HTERT RPE-1 (cell line): Measurements from ENCODE around the gene PARG.
"Not testable (repeated sequence)": the region's sequence is repeated elsewhere in the genome, so short reads cannot be mapped to it uniquely, and the experiment has no call there.

Experiments
- in situ Hi-C: fragments of 300-500 bp; cut with MboI; formaldehyde crosslinking; loops from 4 replicates; pipeline ENCODE4 v1.14.3; 2020; ENCODE audit warnings: low sequenced_read_pairs

PARG gene

DNA sequence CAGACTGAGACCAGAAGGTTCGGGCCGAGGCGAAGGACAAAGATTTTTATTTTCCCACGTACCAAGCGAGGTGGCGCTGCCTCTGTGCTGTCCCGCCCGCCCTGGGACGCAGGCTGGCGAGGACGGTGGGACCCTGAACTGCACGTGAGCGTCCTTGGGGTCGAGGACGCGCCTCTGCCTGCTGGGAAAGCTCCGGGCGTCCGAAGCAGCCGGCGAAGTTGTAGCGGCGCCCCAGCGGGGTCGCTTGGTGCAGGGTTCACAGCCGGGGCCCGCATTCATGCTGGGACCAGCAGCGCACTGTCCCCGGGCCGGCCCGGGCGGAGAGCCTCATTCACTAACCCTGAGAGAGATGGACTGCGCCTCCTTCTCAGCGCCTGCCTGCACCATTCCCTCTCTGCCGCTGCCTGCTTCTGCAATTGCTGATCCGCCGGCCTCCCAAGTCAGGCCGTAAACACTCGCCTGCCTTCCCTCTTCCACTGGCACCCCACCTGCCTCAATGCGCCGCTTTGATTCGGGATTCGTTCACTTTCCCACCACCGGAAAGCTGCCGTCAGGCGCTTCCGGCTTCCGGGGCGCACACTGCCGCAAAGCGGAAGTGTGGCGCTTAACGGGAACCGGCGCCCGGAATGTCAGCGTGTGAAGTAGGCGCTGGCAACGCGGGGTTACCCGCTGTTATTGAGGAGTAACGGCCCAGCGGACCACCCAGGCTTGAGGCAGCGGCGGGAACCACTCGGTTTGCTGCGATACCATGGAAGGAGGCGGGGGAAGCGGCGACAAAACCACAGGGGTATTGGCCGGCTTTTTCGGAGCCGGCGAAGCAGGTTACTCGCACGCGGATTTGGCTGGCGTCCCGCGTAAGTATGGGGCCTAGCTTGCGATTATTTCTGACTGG lies at the start of gene PARG, which contains the start of gene TIMM23B:
Gene PARG (minus strand): TSS at position 581 of the 892 bp plus-strand sequence. CDS start 302 bp downstream, at position 279.
Gene TIMM23B (plus strand): TSS at position 607 of the 892 bp plus-strand sequence. CDS start 142 bp downstream, at position 749.
- in situ Hi-C loops: not testable (repeated sequence)

DNA sequence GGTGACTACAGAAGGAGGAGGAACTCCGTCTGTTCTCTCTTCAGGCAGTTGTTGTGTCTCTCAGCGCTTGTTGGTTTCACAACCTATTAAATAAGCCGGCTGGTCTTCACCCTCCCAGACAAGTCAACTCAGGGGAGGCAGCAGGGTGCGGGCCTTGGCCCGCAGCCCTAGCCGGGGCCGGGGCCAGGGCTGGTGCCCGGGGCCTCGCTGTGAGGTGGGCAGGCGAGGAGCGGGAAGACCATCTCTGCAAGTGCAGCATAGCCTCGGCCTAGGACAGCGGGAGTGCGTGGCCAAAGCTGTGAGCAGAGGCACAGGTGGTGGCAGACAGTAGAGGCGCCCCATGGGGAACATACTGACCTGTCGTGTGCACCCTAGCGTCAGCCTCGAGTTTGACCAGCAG lies 46.5 kb upstream of the PARG start, which contains the start of gene AGAP6:
Gene AGAP6 (plus strand): TSS at position 31 of the 400 bp plus-strand sequence. CDS start 310 bp downstream, at position 341.
- in situ Hi-C loops: not testable (repeated sequence)

DNA sequence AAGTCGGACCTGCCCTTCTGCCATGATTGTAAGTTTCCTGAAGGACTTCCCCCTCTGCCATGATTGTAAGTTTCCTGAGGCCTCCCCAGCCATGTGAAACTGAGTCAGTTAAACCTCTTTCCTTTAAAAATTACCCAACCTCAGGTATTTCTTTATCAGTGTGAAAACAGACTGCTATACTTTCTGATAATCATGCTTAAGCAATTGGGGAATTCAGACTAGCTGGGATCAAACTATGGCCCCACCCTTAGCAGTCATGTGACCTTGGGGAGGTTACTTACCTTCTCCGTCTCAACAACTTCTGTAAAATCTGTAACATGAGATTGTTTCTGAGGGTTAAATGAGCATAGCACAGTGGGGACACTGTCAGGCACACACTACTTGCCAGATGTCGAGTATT lies 45.4 kb upstream of the PARG start:
- in situ Hi-C loops: not testable (repeated sequence)

DNA sequence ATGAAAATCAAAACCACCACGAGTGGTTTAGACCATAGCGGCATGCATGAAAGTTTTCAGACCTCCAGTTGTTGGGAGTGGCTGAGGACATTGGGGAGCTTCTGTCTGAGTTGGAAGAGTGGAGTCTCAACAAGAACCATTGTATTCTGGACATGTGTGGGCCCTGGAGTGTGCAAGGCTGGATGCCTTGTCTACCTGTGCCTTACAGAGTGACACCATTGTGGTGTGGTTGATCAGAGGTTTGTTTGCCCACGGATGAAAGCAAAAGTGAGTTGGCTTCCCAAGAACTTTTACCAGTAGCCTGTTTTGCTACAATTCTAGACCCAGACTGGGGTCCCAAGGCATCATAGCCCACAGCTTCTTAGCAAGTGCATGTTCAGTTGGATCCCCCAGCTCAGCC lies 35.9 kb upstream of the PARG start:
- in situ Hi-C loops: not testable (repeated sequence)

DNA sequence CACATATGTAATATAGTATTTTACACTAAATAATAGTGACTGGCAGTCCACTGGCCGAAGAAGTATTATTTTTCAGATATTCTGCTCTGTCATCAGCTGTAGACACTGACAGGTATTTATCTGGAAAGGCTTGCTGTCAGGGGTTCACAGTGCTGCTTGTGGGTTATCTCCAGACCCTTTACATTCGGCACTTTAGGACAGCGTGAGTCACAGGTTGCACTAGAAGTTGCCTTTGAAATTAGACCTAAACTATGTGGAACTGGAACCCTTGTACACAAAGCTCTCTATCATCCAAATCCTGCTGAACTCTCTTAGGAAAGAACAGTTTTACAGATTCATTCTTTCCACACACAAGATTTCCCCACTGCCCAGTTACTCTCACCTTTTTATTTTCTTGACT lies 30.3 kb upstream of the PARG start:
- in situ Hi-C loops: not testable (repeated sequence)

DNA sequence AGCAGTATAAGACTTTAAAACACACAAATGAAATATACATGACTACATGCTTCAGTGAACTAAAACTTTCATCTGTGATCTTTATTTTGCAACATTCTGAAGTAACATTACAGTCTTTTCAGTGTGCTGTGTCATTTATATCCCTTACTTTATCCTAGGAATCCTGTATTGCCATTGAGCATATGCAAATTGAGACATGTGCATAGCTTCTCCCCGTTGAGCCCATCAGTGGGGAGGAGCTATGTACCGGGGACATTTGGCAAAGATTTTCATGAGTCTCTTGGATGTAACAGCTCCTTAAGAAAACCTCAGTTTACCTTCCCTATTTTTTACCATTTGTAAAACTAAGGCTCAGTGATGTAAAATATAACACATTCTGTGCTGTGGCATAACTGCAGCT lies 29.6 kb upstream of the PARG start:
- in situ Hi-C loops: not testable (repeated sequence)

DNA sequence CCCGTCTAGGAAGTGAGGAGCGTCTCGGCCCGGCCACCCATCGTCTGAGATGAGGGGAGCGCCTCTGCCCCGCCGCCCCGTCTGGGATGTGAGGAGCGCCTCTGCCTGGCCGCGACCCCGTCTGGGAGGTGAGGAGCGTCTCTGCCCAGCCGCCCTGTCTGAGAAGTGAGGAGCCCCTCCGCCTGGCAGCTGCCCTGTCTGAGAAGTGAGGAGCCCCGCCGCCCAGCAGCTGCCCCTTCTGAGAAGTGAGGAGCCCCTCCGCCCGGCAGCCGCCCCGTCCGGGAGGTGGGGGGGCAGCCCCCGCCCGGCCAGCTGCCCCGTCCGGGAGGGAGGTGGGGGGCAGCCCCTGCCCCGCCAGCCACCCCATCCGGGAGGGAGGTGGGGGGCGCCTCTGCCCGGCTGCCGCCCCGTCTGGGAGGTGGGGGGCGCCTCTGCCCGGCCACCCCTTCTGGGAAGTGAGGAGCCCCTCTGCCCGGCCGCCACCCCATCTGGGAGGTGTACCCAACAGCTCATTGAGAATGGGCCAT lies 28.6 kb upstream of the PARG start:
- in situ Hi-C loops: not testable (repeated sequence)

DNA sequence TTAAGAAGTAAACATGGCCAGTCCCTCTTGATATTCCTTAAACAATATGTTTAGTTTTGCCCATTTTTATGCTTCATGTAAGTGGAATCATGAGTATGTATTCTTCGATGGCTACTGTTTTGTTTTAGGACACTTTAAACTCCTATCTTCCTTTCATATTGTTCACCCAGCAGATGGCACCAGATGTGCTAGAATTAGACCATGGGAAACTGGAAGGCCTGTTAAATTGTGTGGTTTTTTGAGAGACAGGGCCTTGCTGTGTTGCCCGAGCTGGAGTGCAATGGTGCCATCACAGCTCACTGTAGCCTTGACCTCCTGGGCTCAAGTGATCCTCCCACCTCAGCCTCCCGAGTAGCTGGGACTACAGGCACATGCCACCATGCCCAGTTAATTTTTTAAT lies 11.3 kb upstream of the PARG start:
- in situ Hi-C loops: not testable (repeated sequence)

DNA sequence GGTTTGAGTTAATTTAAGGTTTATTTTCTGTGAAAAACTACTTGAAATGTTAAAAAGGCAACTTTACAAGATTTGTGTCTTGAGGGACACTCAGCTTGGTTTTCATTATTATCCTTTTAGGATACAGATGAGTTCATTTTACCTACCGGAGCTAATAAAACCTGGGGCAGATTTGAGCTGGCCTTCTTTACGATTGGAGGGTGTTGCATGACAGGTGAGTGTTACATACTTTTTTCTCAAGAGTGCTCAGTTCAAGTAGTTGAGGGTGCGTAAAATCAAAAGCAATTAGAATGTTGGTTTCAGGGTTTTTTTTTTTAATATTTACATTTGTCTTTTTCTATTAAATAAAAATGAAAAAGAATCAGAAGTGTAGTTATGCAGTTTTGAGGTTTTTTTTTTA lies 10.2 kb upstream of the PARG start:
- in situ Hi-C loops: not testable (repeated sequence)

DNA sequence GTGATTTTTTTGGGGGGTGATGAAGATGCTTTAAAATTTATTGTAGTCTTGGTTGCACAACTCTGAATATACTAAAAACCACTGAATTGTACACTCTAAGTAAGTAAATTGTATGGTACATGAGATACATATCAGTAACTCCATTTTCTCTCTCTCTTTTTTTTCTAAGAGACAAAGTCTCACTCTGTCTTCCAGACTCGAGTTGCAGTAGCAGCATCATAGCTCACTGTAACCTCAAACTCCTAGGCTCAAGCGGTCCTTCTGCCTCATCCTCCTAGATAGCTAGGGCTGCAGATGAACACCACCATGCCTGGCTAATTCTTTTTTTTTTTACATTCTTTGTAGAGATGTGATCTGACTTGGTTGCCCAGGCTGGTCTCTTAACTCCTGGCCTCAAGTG lies 6.9 kb upstream of the PARG start:
- in situ Hi-C loops: not testable (repeated sequence)

DNA sequence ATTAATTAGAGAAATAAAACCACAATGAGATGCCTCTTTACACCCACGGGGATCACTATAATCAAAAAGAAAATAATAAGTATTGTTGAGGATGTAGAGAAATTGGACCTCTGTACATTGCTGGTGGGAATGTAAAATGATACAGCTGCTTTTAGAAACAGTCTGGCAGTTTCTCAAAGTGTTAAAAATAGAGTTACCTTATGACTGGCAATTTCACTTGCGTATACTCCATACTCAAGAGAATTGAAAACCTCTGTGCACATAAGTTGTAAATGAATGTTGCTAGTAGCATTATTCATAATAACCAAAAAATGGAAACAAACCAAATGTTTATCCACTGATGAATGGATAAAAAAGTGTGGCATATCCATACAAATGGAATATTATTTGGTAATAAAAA lies 6.3 kb upstream of the PARG start:
- in situ Hi-C loops: not testable (repeated sequence)

DNA sequence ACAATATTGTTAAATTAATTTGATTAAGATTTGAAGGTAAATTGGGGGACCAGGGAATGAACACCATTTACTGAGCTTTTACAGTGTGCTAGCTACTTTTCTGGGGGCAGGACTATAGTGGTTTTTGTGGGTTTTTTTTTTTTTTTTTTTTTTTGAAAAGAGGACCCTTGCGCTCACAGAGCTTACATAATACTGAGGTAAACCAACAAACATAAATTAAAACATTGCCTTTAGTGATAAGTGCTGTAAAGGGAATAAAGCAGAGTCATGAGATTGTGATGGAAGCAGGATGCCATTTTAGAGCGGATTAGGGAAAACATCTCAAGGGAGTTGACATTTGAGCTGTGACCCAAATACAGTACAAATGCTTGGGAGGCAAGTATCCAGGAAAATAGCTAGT lies 1.8 kb upstream of the PARG start:
- in situ Hi-C loops: not testable (repeated sequence)

DNA sequence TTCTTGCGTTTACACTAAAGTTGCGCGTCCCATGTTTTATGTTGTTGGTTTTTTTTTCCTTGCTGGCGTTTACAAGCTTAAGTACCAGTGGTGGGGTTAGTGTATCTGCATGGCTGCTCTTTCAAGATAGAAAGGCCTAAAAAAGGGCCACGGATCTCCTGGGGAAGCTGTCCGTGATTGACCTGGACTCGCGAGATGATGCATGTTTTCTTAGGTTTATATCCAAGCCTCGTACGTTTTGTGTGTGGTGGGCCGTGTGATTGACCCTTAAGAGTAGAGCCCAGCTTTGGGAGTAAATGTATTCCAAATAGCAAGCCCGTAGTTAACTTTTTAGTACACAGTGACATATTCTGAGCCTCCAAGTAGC lies 495 bp upstream of the PARG start:
- in situ Hi-C loops: not testable (repeated sequence)

DNA sequence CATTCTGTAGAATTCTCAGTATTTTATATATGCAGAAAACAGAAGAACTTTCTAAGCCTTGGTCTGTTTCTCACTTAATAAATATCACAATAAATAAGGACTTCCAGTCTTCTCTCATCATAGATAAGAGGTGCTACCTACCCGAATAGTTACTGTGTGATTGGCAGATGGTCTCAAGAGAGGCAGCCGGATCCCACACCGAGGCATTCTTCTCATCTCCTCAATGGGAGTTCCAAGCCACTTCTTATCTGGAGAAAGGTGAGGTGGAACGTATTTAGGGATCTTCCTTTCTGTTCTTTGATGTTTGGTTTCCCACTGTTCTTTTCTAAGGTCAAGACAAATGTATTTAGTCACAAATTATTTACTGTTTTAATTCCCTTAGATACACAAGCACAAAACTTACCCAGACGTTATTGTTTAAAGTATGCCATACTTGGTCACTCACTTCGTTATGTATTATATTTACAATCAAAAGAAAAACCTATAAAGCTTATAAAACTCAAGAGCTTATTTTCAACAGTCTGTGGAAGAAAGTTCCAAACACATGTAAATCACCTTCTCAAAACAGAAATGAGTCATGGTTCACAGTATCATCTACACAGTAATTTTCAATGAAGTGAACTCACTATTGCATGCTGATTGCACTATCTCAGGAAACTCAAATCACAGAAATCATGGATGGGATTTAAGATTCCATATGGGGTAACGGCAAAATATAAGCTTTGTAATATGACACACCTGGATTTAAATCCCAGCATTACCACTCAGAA lies 9.7 kb downstream of the PARG start:
- in situ Hi-C loops: not testable (repeated sequence)

DNA sequence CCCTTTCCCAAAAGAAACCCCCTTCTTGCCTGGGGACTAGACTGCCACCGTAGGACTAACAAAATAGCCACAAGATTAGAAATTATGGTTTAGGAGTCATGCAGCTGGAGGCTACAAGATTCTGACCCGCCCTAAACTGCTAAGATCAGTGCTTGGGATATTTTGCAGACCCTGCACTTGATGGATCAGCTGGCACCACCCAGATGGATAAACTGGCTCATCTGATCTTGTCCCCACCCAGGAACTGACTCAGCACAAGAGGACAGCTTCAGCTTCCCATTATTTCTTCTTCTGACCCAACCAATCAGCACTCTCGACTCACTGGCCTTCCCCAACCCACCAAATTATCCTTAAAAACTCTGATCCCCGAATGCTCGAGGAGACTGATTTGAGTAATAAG lies 10.6 kb downstream of the PARG start:
- in situ Hi-C loops: not testable (repeated sequence)

DNA sequence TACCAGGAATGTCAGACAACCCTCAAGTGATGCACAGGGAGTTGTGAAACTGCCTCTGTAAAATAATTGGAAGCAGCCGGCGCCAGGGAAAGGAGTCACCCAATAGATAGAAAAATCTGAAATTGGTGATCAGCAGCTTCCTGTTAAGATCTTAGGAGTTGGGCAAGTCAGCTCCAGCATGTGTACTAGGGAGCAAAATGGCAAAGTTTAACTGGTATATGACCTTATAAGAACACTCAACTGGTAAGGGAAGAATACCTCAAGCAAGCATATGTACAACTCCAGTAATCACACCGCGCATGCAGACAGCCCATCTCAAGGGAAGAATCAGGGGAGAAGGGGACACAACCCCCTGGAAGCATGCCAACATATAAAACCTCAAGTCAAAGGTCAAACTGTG lies 18.3 kb downstream of the PARG start:
- in situ Hi-C loops: not testable (repeated sequence)

DNA sequence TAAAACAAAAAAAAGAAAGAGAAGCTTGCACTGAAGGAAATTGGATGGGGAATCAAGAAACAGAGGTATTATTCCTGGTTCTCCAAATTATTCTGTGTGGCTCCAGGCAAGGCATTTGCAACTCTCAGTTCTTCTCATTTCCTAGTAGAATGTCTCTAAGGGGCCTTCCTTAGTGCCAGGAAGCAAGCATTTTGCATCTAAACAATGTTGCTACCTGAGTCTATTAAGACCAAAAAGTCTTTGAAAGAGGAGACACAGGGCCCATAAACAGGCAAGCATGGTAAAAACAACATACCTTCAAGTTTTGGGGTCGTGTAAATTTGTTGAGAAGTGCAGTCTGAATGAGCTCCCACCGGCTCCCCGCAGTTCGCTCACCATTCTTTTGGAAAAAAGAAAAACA lies 19.8 kb downstream of the PARG start:
- in situ Hi-C loops: not testable (repeated sequence)

DNA sequence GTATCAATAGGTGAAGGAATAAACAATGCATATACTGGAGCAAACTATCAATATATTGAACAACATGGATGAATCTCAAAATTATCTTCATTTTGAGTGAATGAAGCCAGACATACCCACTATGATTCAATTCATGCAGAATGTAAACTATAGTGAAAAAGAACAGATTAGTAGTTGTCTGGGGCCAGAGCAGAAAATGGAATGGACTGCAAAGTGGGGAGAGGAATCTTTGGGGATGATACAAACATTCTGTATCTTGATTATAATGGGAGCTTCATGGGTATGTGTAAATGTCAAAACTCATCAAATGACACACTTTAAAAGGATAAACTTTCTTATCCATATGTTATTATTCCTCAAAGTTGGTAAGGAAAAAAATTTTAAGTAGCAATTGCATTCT lies 23.9 kb downstream of the PARG start:
- in situ Hi-C loops: not testable (repeated sequence)

DNA sequence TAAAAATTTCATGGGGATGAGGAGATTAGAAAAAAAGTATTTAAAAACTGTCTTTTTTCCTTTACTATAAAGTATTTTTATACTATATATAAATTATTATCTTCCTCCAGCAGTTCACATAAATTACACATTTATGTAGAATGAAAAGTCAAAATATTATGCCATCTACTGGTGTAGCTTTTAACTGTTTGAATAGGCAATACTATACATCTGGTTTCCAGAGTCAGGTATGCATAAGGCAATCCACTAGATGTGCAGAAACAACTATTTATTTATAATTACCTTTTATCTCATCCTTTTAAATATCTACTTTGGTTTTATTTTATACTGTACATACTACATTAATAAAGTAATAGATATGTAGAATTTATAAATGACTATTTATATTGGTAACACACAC lies 25.4 kb downstream of the PARG start:
- in situ Hi-C loops: not testable (repeated sequence)

DNA sequence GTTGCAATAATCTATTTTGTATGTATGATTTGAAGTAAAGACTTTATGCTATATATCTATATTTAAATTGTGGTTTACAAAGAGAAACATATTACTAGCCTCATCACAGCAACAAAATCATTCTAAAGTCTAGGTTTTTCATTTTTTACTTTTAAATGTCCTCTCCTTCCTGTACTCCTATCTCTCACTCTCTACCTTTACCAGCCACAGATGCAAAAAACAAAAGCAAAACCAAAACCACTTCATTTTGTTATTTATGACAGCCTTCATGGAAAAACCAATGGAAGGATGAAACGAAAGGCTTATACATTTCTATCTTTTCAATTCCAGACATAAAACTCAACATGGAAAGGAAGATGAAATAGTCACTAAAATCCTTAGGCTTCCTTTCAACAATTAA lies 31.5 kb downstream of the PARG start:
- in situ Hi-C loops: not testable (repeated sequence)

DNA sequence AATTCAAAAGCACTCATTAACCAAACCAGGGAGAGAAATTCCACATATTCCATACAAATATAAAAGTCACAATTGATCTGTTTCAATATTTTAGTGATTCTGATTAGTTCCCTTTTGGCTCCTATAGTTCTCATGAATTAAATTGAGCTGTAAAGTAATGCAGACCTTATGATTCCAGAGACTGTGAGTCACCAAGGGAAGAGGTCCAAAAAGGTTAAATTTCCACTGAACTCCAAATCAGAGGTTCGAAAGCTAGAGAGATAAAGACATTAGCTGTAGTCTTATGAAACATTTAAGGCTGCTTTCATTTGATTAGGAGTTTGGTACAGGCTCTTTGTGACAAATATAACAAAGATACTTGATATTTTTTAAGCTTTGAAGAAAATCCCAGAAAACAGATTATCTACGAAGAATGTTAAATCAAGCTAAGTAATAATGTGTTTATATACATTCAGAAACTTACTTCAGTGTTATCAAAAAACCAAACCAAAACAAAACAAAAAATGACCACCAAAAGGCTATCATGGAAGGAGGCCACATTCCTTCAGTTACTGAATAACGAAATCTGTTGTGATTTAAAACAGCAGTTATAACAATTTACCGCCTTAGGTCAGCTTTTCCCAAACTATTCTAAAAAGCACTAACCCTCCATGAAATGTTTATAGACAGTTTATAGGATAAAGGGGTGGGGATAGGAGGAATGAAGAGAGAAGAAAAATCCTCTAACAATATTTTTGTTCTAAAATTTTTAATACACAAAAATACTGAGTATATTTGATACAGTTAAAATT lies 33.3 kb downstream of the PARG start:
- in situ Hi-C loops: not testable (repeated sequence)
